GM12865 (cell line): ENCODE data around the gene ESPNL.
"Not testable (repeated sequence)": the region's sequence is repeated elsewhere in the genome, so short reads cannot be mapped to it uniquely, and the experiment has no call there.

Experiments
- DNase-seq: peaks from one replicate; pipeline ENCODE4 v3.0.0; 2010; ENCODE audit warnings: low read depth
- H3K4me3 ChIP-seq: 2 replicates; pipeline ENCODE4 v1.5.1; 2011; ENCODE audit warnings: mild to moderate bottlenecking, low read depth, low read length, control low read depth
- CTCF ChIP-seq: IDR thresholded peaks from 2 replicates; pipeline ENCODE4 v1.5.1; 2011; ENCODE audit warnings: low read length, control low read depth, low read depth, inconsistent platforms; ENCODE audit not compliant: insufficient read depth; ENCODE audit errors: missing control alignments

Gene ESPNL

GRCh38 chr2:238061315-238062202 lies 38.6 kb upstream of the ESPNL start:
- TF ChIP-seq CTCF = no peak
- H3K4me3 ChIP-seq = peak overlapping the region; percentile 96
- peak; percentile 55 for DNase-seq

- H3K4me3 ChIP-seq = no peak overlapping the region
- no peak for DNase-seq
- no peak for TF ChIP-seq CTCF
Measured at GRCh38 chr2:238063414-238064189, 36.5 kb upstream of the ESPNL start.

- H3K4me3 ChIP-seq = no peak overlapping the region
- no peak for DNase-seq
- TF ChIP-seq CTCF = no peak
Measured at GRCh38 chr2:238064376-238064775, 35.8 kb upstream of the ESPNL start.

- H3K4me3 ChIP-seq = no peak overlapping the region
- DNase-seq = no peak
- TF ChIP-seq CTCF = no peak
Measured at GRCh38 chr2:238065071-238065846, 34.9 kb upstream of the ESPNL start.

- no peak overlapping the region for H3K4me3 ChIP-seq
Measured at GRCh38 chr2:238066218-238066617, 33.9 kb upstream of the ESPNL start.

GRCh38 chr2:238066718-238067117 lies 33.4 kb upstream of the ESPNL start:
- H3K4me3 ChIP-seq, DNase-seq: not testable (repeated sequence)

More at GRCh38 chr2:238066218-238066617, 33.9 kb upstream of the ESPNL start:
- no peak for TF ChIP-seq CTCF
- no peak for DNase-seq

- H3K4me3 ChIP-seq = no peak overlapping the region
- no peak for DNase-seq
- TF ChIP-seq CTCF = no peak
Measured at GRCh38 chr2:238067939-238068338, 32.2 kb upstream of the ESPNL start.
